B cell (primary cell): ENCODE measurements around the gene LUZP1. TPM values are rescaled to one million over a fixed set of nuclear protein-coding genes. Genes with fewer than 3 reads are reported as not detected.

Experiments used
- ATAC-seq: fragments of 200-7000 bp; cut with Tn5 transposase; one replicate; pipeline ENCODE4 v1.10.0; 2021; ENCODE audit warnings: low read depth, mild to moderate bottlenecking, moderate number of reproducible peaks, moderate library complexity
- CTCF ChIA-PET: fragments of 350-600 bp; sonication (Branson Sonifier 250); formaldehyde crosslinking; loops from one replicate; lab custom pipeline; 2021; ENCODE audit warnings: antibody characterized with exemption, inconsistent platforms; lab: Charles Lee
- POLR2A ChIA-PET: fragments of 350-600 bp; sonication (Branson Sonifier 250); formaldehyde crosslinking; loops from one replicate; lab custom pipeline; 2021; ENCODE audit warnings: antibody characterized with exemption; lab: Charles Lee
- DNase-seq: peaks from one replicate; pipeline ENCODE4 v3.0.0; 2013
- H2AFZ ChIP-seq: 2 replicates; pipeline ENCODE4 v1.6.1; 2012; ENCODE audit warnings: mild to moderate bottlenecking, low read depth, low read length; ENCODE audit not compliant: insufficient read depth, poor library complexity, severe bottlenecking
- H3K27ac ChIP-seq, 2 donors: 1 replicate in 1 of 2; 2 replicates in 1 of 2; pipeline ENCODE4 v1.5.1; 2012 to 2013; ENCODE audit warnings: low read length in 2 of 2, mild to moderate bottlenecking in 2 of 2, moderate library complexity in 1 of 2
- H3K27me3 ChIP-seq, 4 experiments: fragments of 200-600 bp in 1 of 4; sonication (generic) in 1 of 4; replicated peaks in 1 of 4; 1 replicate in 2 of 4; 2 replicates in 2 of 4; pipeline versions ENCODE4 v1.6.1 to v1.7.0; 2013 to 2016; ENCODE audit warnings: low read length in 3 of 4, mild to moderate bottlenecking in 2 of 4, mixed read lengths in 1 of 4, moderate library complexity in 1 of 4; ENCODE audit not compliant: insufficient read depth in 4 of 4, control insufficient read depth in 3 of 4; ENCODE audit errors: control extremely low read depth in 1 of 4
- H3K36me3 ChIP-seq, 2 experiments: replicated peaks in 1 of 2; 1 replicate in 1 of 2; 2 replicates in 1 of 2; pipeline versions ENCODE4 v1.6.1 to v1.7.1; 2013; ENCODE audit warnings: low read length in 1 of 2; ENCODE audit not compliant: insufficient read depth in 2 of 2, control insufficient read depth in 1 of 2; ENCODE audit errors: control extremely low read depth in 1 of 2, extremely low read depth in 1 of 2
- H3K4me1 ChIP-seq, 2 donors: fragments of 200-600 bp in 1 of 2; sonication (generic) in 1 of 2; 1 replicate in 1 of 2; 2 replicates in 1 of 2; pipeline versions ENCODE4 v1.5.1 to v1.6.1; 2013 to 2017; ENCODE audit warnings: low read length in 2 of 2; ENCODE audit not compliant: control insufficient read depth in 2 of 2, insufficient read depth in 2 of 2
- H3K4me2 ChIP-seq: replicated peaks from 2 replicates; pipeline ENCODE3; 2012; ENCODE audit warnings: mild to moderate bottlenecking, low read depth, low read length; ENCODE audit not compliant: poor library complexity, severe bottlenecking
- H3K4me3 ChIP-seq, 5 experiments: fragments of 200-600 bp in 1 of 5; sonication (generic) in 1 of 5; 1 replicate in 3 of 5; 2 replicates in 2 of 5; pipeline versions ENCODE4 v1.5.1 to v1.7.0; 2011 to 2016; ENCODE audit warnings: low read length in 4 of 5, mild to moderate bottlenecking in 4 of 5, low read depth in 2 of 5, control low read depth in 1 of 5, moderate library complexity in 1 of 5; ENCODE audit not compliant: insufficient read depth in 1 of 5; ENCODE audit errors: control extremely low read depth in 1 of 5, extremely low read depth in 1 of 5
- H3K79me2 ChIP-seq: fragments of 200-600 bp; sonication (generic); one replicate; pipeline ENCODE4 v1.6.0; 2016; ENCODE audit warnings: low read length; ENCODE audit not compliant: control insufficient read depth, insufficient read depth
- H3K9ac ChIP-seq: fragments of 200-600 bp; sonication (generic); 2 replicates; pipeline ENCODE4 v1.6.1; 2017; ENCODE audit warnings: mild to moderate bottlenecking, low read length, moderate library complexity
- H3K9me3 ChIP-seq, 3 donors: one replicate each; pipeline versions ENCODE4 v1.6.1 to v1.7.1; 2013; ENCODE audit warnings: low read length in 2 of 3; ENCODE audit not compliant: control insufficient read depth in 2 of 3, insufficient read depth in 1 of 3; ENCODE audit errors: control extremely low read depth in 1 of 3
- H4K20me1 ChIP-seq: 2 replicates; pipeline ENCODE4 v1.6.0; 2012; ENCODE audit warnings: mild to moderate bottlenecking, low read length; ENCODE audit not compliant: insufficient read depth, control insufficient read depth, poor library complexity, severe bottlenecking
- H3K27ac Mint-ChIP-seq: one replicate; pipeline ENCODE4 v1.8.0; 2021; ENCODE audit warnings: mixed read lengths
- H3K27me3 Mint-ChIP-seq: one replicate; pipeline ENCODE4 v1.8.0; 2021; ENCODE audit warnings: mixed read lengths
- H3K4me1 Mint-ChIP-seq: one replicate; pipeline ENCODE4 v1.8.0; 2021; ENCODE audit warnings: mixed read lengths
- H3K4me3 Mint-ChIP-seq: one replicate; pipeline ENCODE4 v1.8.0; 2021; ENCODE audit warnings: mixed read lengths
- H3K9me3 Mint-ChIP-seq: one replicate; pipeline ENCODE4 v1.8.0; 2022; ENCODE audit warnings: mixed read lengths; ENCODE audit not compliant: insufficient read depth
- CTCF ChIP-seq: fragments of 200-600 bp; IDR thresholded peaks from one replicate; pipeline ENCODE4 v1.8.0; 2022; ENCODE audit warnings: antibody characterized with exemption, mild to moderate bottlenecking
- EZH2 ChIP-seq: IDR thresholded peaks from 2 replicates; pipeline ENCODE4 v1.6.1; 2012; ENCODE audit warnings: borderline replicate concordance, low read depth, mild to moderate bottlenecking, moderate library complexity, low read length; ENCODE audit not compliant: insufficient read depth, poor library complexity, severe bottlenecking
- WGBS: methylation state at CpG from one replicate; pipeline ENCODE4 v1.1.5; 2013; ENCODE audit warnings: missing lambda C conversion rate; ENCODE audit not compliant: insufficient coverage; 5-methylcytosine and 5-hydroxymethylcytosine counted together
- intact Hi-C: fragments of 100-400 bp; cut with micrococcal nuclease; formaldehyde crosslinking; loops from one replicate; pipeline ENCODE4 v1.10.0; 2022
- polyA plus RNA-seq: library from polyadenylated mRNA; depleted of rRNA; stranded (reverse); fragments of >200 nt; gene quantifications from 2 replicates; pipeline ENCODE4 v1.2.3, GENCODE V29; 2012
- total RNA-seq, 2 donors: library from RNA; stranded (reverse); fragments of 120-200 nt in 1 of 2; gene quantifications; 1 replicate in 1 of 2; 2 replicates in 1 of 2; pipeline versions ENCODE4 v1.2.3 to v1.2.4, GENCODE V29; 2013 to 2022

The LUZP1 gene
- total and polyA plus RNA-seq, 2 donors (not counting 1 experiment from before 2014, with no cell fraction given), result 2.0 to 12.9 TPM

- no peak overlapping the region for H2AFZ ChIP-seq
- Mint-ChIP-seq H3K9me3 (no peaks in the 10 kb centered on the region), H3K27me3 (no peaks in the 10 kb centered on the region), H3K4me1 (peaks cover 8% of the 10 kb centered on the region), H3K27ac (no peak overlapping the region), H3K4me3 (no peak overlapping the region)
- H3K4me3 ChIP-seq, result no peak overlapping the region
- intact Hi-C loops, result no loop called here
- H3K79me2 ChIP-seq, result peaks cover 35% of the 10 kb centered on the region
- WGBS, result no CpG with 5 or more reads among the region's 5 CpGs
- H4K20me1 ChIP-seq, result no peaks in the 10 kb centered on the region
- no peaks in the 10 kb centered on the region for H3K27me3 ChIP-seq
- POLR2A ChIA-PET, result no interaction called here
- no peak overlapping the region for H3K4me2 ChIP-seq
- H3K4me1 ChIP-seq, result peaks cover 0 to 1% of the 10 kb centered on the region in 2 donors
- H3K36me3 ChIP-seq, result no peaks in the 10 kb centered on the region
- no peaks in the 10 kb centered on the region for H3K9me3 ChIP-seq
- CTCF ChIA-PET, result interaction anchor here (2.0 to 3.8 kb wide), 2 partner anchors 34 to 52 kb away, joined by 7 to 20 read pairs; no protein-coding TSS in a partner anchor
- TF ChIP-seq EZH2 (no peak), CTCF (no peak)
- no peak for ATAC-seq
- H3K27ac ChIP-seq, result no peak overlapping the region
- H3K9ac ChIP-seq, result no peak overlapping the region
- no peak for DNase-seq
Measured at GRCh38 chr1:23150742-23151141, 17.9 kb downstream of the LUZP1 start.

GRCh38 chr1:23150125-23150524, 18.5 kb downstream of the LUZP1 start:
- H3K27ac ChIP-seq, result no peak overlapping the region
- DNase-seq (no peak), ATAC-seq (no peak)
- H3K9ac ChIP-seq, result no peak overlapping the region
- H3K4me3 Mint-ChIP-seq, result no peak overlapping the region
- no peaks in the 10 kb centered on the region for H3K4me1 ChIP-seq
- no peak overlapping the region for H3K4me3 ChIP-seq
- no peak for TF ChIP-seq CTCF
- H4K20me1 ChIP-seq, result no peaks in the 10 kb centered on the region
- H3K27me3 ChIP-seq, result no peaks in the 10 kb centered on the region
- no peak overlapping the region for H3K27ac Mint-ChIP-seq
- no peak overlapping the region for H3K4me2 ChIP-seq
- no CpG with 5 or more reads among the region's 2 CpGs for WGBS
- no peaks in the 10 kb centered on the region for H3K36me3 ChIP-seq
- no peaks in the 10 kb centered on the region for H3K9me3 Mint-ChIP-seq
- no peaks in the 10 kb centered on the region for H3K9me3 ChIP-seq
- POLR2A ChIA-PET, result no interaction called here
- H3K79me2 ChIP-seq, result peaks cover 35% of the 10 kb centered on the region
- CTCF ChIA-PET, result interaction anchor here (0.5 to 3.8 kb wide), 4 partner anchors 34 to 113 kb away, joined by 4 to 20 read pairs (median 4); no protein-coding TSS in a partner anchor
- no peaks in the 10 kb centered on the region for H3K27me3 Mint-ChIP-seq
- intact Hi-C loops, result no loop called here
- no peak overlapping the region for H2AFZ ChIP-seq
- peaks cover 5% of the 10 kb centered on the region for H3K4me1 Mint-ChIP-seq
